K562 (cell line): ENCODE data around the gene TMEM225B. TPM values are rescaled to one million over a fixed set of nuclear protein-coding genes. Genes with fewer than 3 reads are reported as not detected.

Experiments used
- ATAC-seq: fragments of 200-7000 bp; cut with Tn5 transposase; 3 replicates; pipeline ENCODE4 v1.9.1; 2020; ENCODE audit warnings: moderate library complexity
- BruUV-seq: library from RNA; stranded (reverse); fragments of 400-500 nt; replicated peaks from 2 replicates; lab custom pipeline; 2021; lab: Mats Ljungman, UMichigan
- CTCF ChIA-PET: fragments of 300-600 bp; formaldehyde crosslinking; extraction: SDS; loops from one replicate; lab custom pipeline; 2021; ENCODE audit warnings: low intra/inter-chr PET ratio; lab: Yijun Ruan, JAX
- POLR2A ChIA-PET: fragments of 300-600, 350-650 bp; sonication (Branson Sonifier 250); formaldehyde crosslinking; extraction: SDS; loops from one replicate; lab custom pipeline; 2021; ENCODE audit warnings: antibody characterized with exemption, inconsistent platforms; lab: Yijun Ruan, JAX
- DNase-seq, 4 experiments: peaks; one replicate each; pipeline versions ENCODE4 v3.0.0 to v3.0.0-alpha.2; 2011 to 2018; ENCODE audit warnings: low spot score in 3 of 4, mixed read lengths in 3 of 4; ENCODE audit errors: extremely low read depth in 1 of 4
- FAIRE-seq: peaks from 2 replicates; lab custom pipeline; 2011; peaks lifted over from hg19 to GRCh38; lab: Jason Lieb, UNC
- H2AFZ ChIP-seq: 2 replicates; pipeline ENCODE4 v1.6.0; 2011; ENCODE audit warnings: low read depth, low read length, control low read depth, inconsistent platforms
- H3K27ac ChIP-seq: fragments of 200-600 bp; 3 replicates; pipeline ENCODE4 v1.8.0; 2011; ENCODE audit warnings: low read depth, mild to moderate bottlenecking, control low read depth, inconsistent platforms, low read length, moderate library complexity, mixed read lengths; ENCODE audit errors: extremely low read depth
- H3K27me3 ChIP-seq, 2 experiments: fragments of 300-600 bp in 1 of 2; 2 replicates in 1 of 2; 3 replicates in 1 of 2; pipeline versions ENCODE4 v1.6.0 to v1.8.0; 2011; ENCODE audit warnings: inconsistent platforms in 2 of 2, low read length in 2 of 2, mild to moderate bottlenecking in 1 of 2, mixed read lengths in 1 of 2, moderate library complexity in 1 of 2; ENCODE audit not compliant: control insufficient read depth in 2 of 2, insufficient read depth in 2 of 2
- H3K36me3 ChIP-seq: fragments of 300-600 bp; 3 replicates; pipeline ENCODE4 v1.8.0; 2011; ENCODE audit warnings: mild to moderate bottlenecking, low read length, inconsistent platforms; ENCODE audit not compliant: control insufficient read depth, insufficient read depth
- H3K4me1 ChIP-seq, 2 experiments: fragments of 200-600 bp in 1 of 2; replicated peaks in 1 of 2; 2 replicates in 1 of 2; 3 replicates in 1 of 2; pipeline versions ENCODE4 v1.5.1 to v1.8.0; 2011; ENCODE audit warnings: inconsistent platforms in 2 of 2, low read length in 2 of 2, mild to moderate bottlenecking in 1 of 2, mixed read lengths in 1 of 2, moderate library complexity in 1 of 2; ENCODE audit not compliant: control insufficient read depth in 2 of 2, insufficient read depth in 2 of 2
- H3K4me2 ChIP-seq: 2 replicates; pipeline ENCODE4 v1.6.1; 2011; ENCODE audit warnings: low read length, control low read depth, inconsistent platforms, mixed read lengths; ENCODE audit not compliant: insufficient read depth
- H3K4me3 ChIP-seq: fragments of 200-600 bp; sonication (generic), shearing (Covaris generic); 2 replicates; pipeline ENCODE4 v1.5.1; 2016; ENCODE audit warnings: control low read depth, inconsistent platforms
- H3K79me2 ChIP-seq: fragments of 200-600 bp; 3 replicates; pipeline ENCODE4 v1.8.0; 2011; ENCODE audit warnings: low read length, inconsistent platforms; ENCODE audit not compliant: control insufficient read depth, insufficient read depth
- H3K9ac ChIP-seq, 2 experiments: 2 replicates each; pipeline versions ENCODE4 v1.6.0 to v1.6.1; 2011; ENCODE audit warnings: low read depth in 2 of 2, low read length in 2 of 2, control low read depth in 1 of 2, inconsistent platforms in 1 of 2, mild to moderate bottlenecking in 1 of 2, mixed read lengths in 1 of 2; ENCODE audit not compliant: insufficient read depth in 1 of 2
- H3K9me1 ChIP-seq: one replicate; pipeline ENCODE4 v1.6.0; 2011; ENCODE audit warnings: inconsistent platforms, mild to moderate bottlenecking, low read length, moderate library complexity; ENCODE audit not compliant: control insufficient read depth, insufficient read depth
- H3K9me3 ChIP-seq: replicated peaks from 2 replicates; pipeline ENCODE4 v1.5.1; 2011; ENCODE audit warnings: low read depth, low read length, inconsistent platforms; ENCODE audit not compliant: control insufficient read depth, insufficient read depth
- H4K20me1 ChIP-seq: replicated peaks from 2 replicates; pipeline ENCODE4 v1.6.1; 2011; ENCODE audit warnings: low read length, inconsistent platforms, mixed read lengths; ENCODE audit not compliant: control insufficient read depth, insufficient read depth
- ZNF77 ChIP-seq: fragments of 250-450 bp; sonication (Bioruptor Pico); IDR thresholded peaks from 2 replicates; pipeline ENCODE4 v1.5.0; 2020
- WGBS: fragments of 100-300 bp; shearing (Covaris generic); methylation state at CpG from one replicate; pipeline ENCODE4 v1.1.6; 2016; ENCODE audit warnings: low coverage, mixed read lengths; ENCODE audit not compliant: insufficient coverage; ENCODE audit errors: missing lambda C conversion rate; 5-methylcytosine and 5-hydroxymethylcytosine counted together
- in situ Hi-C: fragments of 300-500 bp; cut with MboI; formaldehyde crosslinking; loops from 4 replicates; pipeline ENCODE4 v1.15.0; 2018; ENCODE audit warnings: inconsistent platforms, mixed read lengths
- intact Hi-C: fragments of 100-400 bp; cut with micrococcal nuclease; formaldehyde crosslinking; loops from 2 replicates; pipeline ENCODE4 v1.14.2; 2022
- polyA plus RNA-seq, 8 experiments: library from polyadenylated mRNA; depleted of rRNA in 4 of 8; stranded (reverse) in 5 of 8; unstranded in 3 of 8; fragments of >200 nt; fragmentation: Nextera tagmentation in 2 of 8; fragmentation: Illumina TruSeq in 1 of 8; extraction: Ambion mirVana in 2 of 8; extraction: Trizol in 1 of 8; gene quantifications; 2 replicates each; pipeline versions ENCODE4 v1.2.1 to v1.2.3, GENCODE V29; 2011 to 2014; ENCODE audit warnings: inconsistent platforms in 1 of 8, missing spikeins in 1 of 8
- total RNA-seq, 7 experiments: library from RNA; depleted of rRNA in 6 of 7; stranded (reverse); fragments of >200 nt in 6 of 7; fragmentation: Illumina TruSeq in 2 of 7; extraction: Trizol in 2 of 7; gene quantifications; 2 replicates each; pipeline versions ENCODE4 v1.2.1 to v1.2.3, GENCODE V29; 2011 to 2021; ENCODE audit warnings: low replicate concordance in 1 of 7
- TF ChIP-seq, protein P1 (sequence below), 2 experiments: fragments of 450-650 bp; IDR thresholded peaks; 2 replicates each; pipeline ENCODE4 v1.6.1; 2018; ENCODE audit warnings: mild to moderate bottlenecking in 2 of 2, low read depth in 1 of 2; ENCODE audit not compliant: partially characterized antibody in 2 of 2

Gene TMEM225B
- total and polyA plus RNA-seq, 9 of the 15 experiments (the other 6 are each of a cell fraction or from before 2014, with no cell fraction given), result 0.08 to 0.73 (median 0.56) TPM

DNA sequence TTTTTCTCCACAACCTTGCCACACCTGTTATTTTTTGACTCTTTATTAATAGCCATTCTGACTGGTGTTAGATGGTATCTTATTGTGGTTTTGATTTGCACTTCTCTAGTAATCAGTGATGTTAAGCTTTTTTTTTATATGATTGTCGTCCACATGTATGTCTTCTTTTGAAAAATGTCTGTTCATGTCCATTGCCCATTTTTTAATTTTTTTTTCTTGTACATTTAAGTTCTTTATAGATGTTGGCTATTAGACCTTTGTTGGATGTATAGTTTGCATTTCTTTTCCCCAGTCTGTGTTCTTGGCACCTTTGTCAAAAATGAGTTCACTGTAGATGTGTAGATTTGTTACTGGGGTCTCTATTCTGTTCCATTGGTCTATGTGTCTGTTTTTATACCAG lies 47.5 kb downstream of the TMEM225B start:
- no TSS peak for BruUV-seq
- Histone ChIP-seq H3K79me2 (no peaks in the 10 kb centered on the region), H3K4me1 (no peaks in the 10 kb centered on the region), H3K27me3 (no peaks in the 10 kb centered on the region), H3K27ac (no peak overlapping the region), H3K4me3 (no peak overlapping the region), H4K20me1 (no peaks in the 10 kb centered on the region), H3K9me3 (no peaks in the 10 kb centered on the region), H3K9me1 (no peaks in the 10 kb centered on the region), H3K4me2 (no peak overlapping the region), H3K36me3 (no peaks in the 10 kb centered on the region), H2AFZ (no peak overlapping the region)
- no peak for DNase-seq
- in situ Hi-C loops, result no loop called here
- no peak for FAIRE-seq
- no peak for ATAC-seq
- WGBS, result 16% methylated on average over 1 of the region's 1 CpG
- no peak for TF ChIP-seq ZNF77 (CRISPR knock-in tag)
- TF ChIP-seq, protein P1, sequence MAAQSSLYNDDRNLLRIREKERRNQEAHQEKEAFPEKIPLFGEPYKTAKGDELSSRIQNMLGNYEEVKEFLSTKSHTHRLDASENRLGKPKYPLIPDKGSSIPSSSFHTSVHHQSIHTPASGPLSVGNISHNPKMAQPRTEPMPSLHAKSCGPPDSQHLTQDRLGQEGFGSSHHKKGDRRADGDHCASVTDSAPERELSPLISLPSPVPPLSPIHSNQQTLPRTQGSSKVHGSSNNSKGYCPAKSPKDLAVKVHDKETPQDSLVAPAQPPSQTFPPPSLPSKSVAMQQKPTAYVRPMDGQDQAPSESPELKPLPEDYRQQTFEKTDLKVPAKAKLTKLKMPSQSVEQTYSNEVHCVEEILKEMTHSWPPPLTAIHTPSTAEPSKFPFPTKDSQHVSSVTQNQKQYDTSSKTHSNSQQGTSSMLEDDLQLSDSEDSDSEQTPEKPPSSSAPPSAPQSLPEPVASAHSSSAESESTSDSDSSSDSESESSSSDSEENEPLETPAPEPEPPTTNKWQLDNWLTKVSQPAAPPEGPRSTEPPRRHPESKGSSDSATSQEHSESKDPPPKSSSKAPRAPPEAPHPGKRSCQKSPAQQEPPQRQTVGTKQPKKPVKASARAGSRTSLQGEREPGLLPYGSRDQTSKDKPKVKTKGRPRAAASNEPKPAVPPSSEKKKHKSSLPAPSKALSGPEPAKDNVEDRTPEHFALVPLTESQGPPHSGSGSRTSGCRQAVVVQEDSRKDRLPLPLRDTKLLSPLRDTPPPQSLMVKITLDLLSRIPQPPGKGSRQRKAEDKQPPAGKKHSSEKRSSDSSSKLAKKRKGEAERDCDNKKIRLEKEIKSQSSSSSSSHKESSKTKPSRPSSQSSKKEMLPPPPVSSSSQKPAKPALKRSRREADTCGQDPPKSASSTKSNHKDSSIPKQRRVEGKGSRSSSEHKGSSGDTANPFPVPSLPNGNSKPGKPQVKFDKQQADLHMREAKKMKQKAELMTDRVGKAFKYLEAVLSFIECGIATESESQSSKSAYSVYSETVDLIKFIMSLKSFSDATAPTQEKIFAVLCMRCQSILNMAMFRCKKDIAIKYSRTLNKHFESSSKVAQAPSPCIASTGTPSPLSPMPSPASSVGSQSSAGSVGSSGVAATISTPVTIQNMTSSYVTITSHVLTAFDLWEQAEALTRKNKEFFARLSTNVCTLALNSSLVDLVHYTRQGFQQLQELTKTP (IDR thresholded peaks at IDR 0.05; ENCODE audit: low read depth in 1 of 2, partially characterized antibody in 2 of 2), result peak in 1 of 2 experiments; percentile 92
- TF ChIP-seq, all 486 proteins: peak for 1
- intact Hi-C loops, result no loop called here
- CTCF ChIA-PET, result no interaction called here
- H3K9ac ChIP-seq, result no peak overlapping the region
- POLR2A ChIA-PET, result no interaction called here
